PFSK-1 (cell line): ENCODE measurements around the gene APOL3.

Experiments
- FOXP2 ChIP-seq: optimal IDR thresholded peaks from 2 replicates; pipeline ENCODE3; 2011; ENCODE audit warnings: borderline replicate concordance, control low read depth, inconsistent platforms; ENCODE audit not compliant: insufficient read depth; ENCODE audit errors: extremely low read length, extremely low read depth
- POLR2AphosphoS5 ChIP-seq: IDR thresholded peaks from 2 replicates; pipeline ENCODE4 v1.6.1; 2012; ENCODE audit warnings: low read depth, mild to moderate bottlenecking, control low read depth, low read length, moderate library complexity
- SIN3A ChIP-seq: IDR thresholded peaks from 2 replicates; pipeline ENCODE4 v1.6.1; 2012; ENCODE audit warnings: mild to moderate bottlenecking, low read length, moderate library complexity, borderline replicate concordance; ENCODE audit not compliant: insufficient read depth
- TAF1 ChIP-seq: IDR thresholded peaks from 2 replicates; pipeline ENCODE4 v1.6.1; 2012; ENCODE audit warnings: low read length, control low read depth, borderline replicate concordance; ENCODE audit not compliant: insufficient read depth
- TF ChIP-seq, protein P1 (sequence below), 2 experiments: IDR thresholded peaks; 2 replicates each; pipeline versions ENCODE4 v1.6.1 to v1.8.0; 2011 to 2012; ENCODE audit warnings: low read depth in 2 of 2, low read length in 2 of 2, control low read depth in 1 of 2, inconsistent platforms in 1 of 2, mild to moderate bottlenecking in 1 of 2, moderate library complexity in 1 of 2; ENCODE audit not compliant: insufficient read depth in 1 of 2

The APOL3 gene

DNA sequence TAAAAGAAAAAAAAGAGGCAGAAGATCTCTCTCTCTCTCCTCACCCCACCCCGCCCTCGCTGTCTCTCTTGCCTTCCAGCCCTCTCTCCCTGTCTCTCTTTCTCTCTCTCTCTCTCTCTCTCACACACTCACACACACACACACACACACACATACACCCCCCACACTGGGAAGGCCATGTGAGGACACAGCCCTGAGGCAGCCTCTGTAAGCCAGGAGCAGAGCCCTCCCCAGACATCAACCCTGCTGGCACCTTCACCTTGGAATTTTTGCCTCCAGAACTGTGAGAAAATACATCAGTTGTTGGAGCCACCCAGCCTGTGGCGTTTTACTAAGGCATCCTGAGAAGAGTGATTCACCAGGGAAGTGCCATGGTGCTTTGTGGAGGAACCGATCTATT lies 14.7 kb downstream of the APOL3 start:
- no peak for TF ChIP-seq TAF1
- no peak for TF ChIP-seq POLR2AphosphoS5
- TF ChIP-seq SIN3A, result no peak
- TF ChIP-seq, protein P1, sequence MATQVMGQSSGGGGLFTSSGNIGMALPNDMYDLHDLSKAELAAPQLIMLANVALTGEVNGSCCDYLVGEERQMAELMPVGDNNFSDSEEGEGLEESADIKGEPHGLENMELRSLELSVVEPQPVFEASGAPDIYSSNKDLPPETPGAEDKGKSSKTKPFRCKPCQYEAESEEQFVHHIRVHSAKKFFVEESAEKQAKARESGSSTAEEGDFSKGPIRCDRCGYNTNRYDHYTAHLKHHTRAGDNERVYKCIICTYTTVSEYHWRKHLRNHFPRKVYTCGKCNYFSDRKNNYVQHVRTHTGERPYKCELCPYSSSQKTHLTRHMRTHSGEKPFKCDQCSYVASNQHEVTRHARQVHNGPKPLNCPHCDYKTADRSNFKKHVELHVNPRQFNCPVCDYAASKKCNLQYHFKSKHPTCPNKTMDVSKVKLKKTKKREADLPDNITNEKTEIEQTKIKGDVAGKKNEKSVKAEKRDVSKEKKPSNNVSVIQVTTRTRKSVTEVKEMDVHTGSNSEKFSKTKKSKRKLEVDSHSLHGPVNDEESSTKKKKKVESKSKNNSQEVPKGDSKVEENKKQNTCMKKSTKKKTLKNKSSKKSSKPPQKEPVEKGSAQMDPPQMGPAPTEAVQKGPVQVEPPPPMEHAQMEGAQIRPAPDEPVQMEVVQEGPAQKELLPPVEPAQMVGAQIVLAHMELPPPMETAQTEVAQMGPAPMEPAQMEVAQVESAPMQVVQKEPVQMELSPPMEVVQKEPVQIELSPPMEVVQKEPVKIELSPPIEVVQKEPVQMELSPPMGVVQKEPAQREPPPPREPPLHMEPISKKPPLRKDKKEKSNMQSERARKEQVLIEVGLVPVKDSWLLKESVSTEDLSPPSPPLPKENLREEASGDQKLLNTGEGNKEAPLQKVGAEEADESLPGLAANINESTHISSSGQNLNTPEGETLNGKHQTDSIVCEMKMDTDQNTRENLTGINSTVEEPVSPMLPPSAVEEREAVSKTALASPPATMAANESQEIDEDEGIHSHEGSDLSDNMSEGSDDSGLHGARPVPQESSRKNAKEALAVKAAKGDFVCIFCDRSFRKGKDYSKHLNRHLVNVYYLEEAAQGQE (IDR thresholded peaks at IDR 0.05; ENCODE audit: insufficient read depth in 1 of 2, low read depth in 2 of 2, low read length in 2 of 2), result no peak
- no peak for TF ChIP-seq FOXP2

DNA sequence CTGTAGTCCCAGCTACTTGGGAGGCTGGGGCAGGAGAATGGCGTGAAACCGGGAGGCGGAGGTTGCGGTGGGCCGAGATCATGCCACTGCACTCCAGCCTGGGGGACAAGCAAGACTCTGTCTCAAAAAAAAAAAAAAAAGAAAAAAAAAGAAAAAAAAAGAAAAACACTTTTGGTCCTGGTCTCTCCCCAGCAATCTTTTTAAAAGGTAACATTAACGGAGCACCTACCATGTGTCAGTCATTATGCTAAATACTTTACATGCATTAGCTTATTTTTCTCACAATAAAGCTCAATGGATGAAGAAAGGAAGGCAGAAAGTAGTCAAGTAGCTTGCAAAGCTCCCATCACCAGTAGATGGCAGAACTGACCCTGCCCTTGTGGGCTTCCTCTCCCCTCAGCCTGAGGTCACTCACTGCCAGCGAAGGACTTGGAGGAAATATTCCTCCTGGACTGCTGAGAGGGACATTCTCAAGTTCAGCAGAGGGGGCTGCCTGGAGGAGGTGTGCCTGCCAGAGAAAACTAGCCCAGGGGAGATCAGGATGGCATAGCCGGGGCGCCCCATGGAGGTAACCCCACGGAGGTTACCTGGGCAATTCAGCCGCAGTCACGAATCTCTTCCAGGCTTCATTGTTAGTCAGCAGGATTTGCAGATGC lies 15.5 kb downstream of the APOL3 start:
- TF ChIP-seq TAF1 (no peak), SIN3A (no peak), FOXP2 (no peak), POLR2AphosphoS5 (no peak)
- TF ChIP-seq, protein P1 (IDR thresholded peaks at IDR 0.05; ENCODE audit: insufficient read depth in 1 of 2, low read depth in 2 of 2, low read length in 2 of 2), result no peak

DNA sequence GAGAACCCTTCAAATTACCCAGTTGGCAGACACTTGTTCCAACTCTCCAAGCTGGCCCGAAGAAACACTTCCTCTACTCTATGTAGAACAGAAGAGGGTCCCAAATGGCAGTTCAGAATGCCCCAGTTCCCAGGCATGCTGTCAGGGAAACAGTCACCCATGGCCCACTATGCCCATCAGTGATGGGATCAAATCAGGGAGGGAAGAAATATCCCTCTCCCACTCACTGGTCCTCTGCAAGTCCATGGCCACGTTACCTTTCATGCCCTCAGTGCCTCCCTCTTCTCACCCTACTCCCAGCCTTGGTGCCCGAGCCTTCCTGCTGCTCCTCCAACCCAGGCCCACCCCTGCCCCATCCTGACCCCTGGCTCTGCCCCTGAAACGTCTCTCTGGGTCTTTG lies 16.6 kb downstream of the APOL3 start:
- TF ChIP-seq, protein P1 (IDR thresholded peaks at IDR 0.05; ENCODE audit: insufficient read depth in 1 of 2, low read depth in 2 of 2, low read length in 2 of 2), result no peak
- no peak for TF ChIP-seq POLR2AphosphoS5
- no peak for TF ChIP-seq TAF1
- no peak for TF ChIP-seq FOXP2
- TF ChIP-seq SIN3A, result no peak

DNA sequence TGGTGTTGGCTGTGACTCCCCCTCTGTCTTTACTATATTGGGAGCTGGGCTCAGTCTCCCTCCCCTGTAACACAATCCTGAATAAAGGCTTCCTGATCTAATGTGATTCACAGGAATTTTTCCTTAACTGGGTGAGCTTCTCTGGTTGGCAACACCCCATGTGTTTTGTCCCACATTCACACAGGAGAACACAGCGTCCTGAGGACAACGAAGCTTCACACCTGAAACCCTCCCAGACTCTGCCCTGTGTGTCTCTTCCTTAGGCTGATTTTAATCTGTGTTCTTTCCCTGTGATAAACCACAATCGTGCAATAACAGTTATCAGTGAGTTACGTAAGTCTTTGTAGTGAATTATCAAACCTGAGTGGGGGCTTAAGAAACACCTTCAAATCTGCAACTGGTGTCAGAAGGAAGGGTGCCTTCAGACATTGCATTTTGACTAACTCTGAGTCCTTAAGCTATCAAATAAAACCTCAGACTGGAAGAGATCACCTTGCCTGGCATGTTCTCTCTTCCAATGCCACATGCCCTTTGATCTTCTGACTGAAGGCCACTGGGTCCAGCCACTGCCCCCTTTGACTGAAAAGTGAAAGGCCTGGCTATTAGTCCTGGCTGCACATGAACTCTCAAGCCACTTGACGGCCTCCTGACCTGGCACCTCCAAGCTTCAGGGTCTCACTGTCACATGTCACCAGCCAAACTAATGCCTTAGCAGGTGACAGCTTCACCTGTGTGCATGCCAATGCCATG lies 17.3 kb downstream of the APOL3 start:
- TF ChIP-seq TAF1 (no peak), POLR2AphosphoS5 (no peak), FOXP2 (no peak), SIN3A (no peak)
- TF ChIP-seq, protein P1 (IDR thresholded peaks at IDR 0.05; ENCODE audit: insufficient read depth in 1 of 2, low read depth in 2 of 2, low read length in 2 of 2), result no peak
